OCI-LY7 (cell line): Measurements from ENCODE around the gene C11orf54. TPM values are rescaled to one million over a fixed set of nuclear protein-coding genes. Genes with fewer than 3 reads are reported as not detected.
"Not testable (repeated sequence)": the region's sequence is repeated elsewhere in the genome, so short reads cannot be mapped to it uniquely, and the experiment has no call there.

Experiments
- BruUV-seq: library from RNA; stranded (reverse); fragments of 400-500 nt; replicated peaks from 2 replicates; lab custom pipeline; 2021; lab: Mats Ljungman, UMichigan
- CTCF ChIA-PET: fragments of 300-600 bp; sonication (Branson Sonifier 250); formaldehyde crosslinking; loops from one replicate; lab custom pipeline; 2022; ENCODE audit warnings: antibody characterized with exemption; ENCODE audit not compliant: unreplicated experiment; lab: Charles Lee
- POLR2A ChIA-PET: fragments of 300-600 bp; sonication (Branson Sonifier 250); formaldehyde crosslinking; loops from one replicate; lab custom pipeline; 2022; ENCODE audit warnings: antibody characterized with exemption; lab: Charles Lee
- DNase-seq: peaks from one replicate; pipeline ENCODE4 v3.0.0-alpha.2; 2015; ENCODE audit warnings: low spot score
- H2AFZ ChIP-seq: fragments of 200-600 bp; sonication (generic), shearing (Covaris generic); 2 replicates; pipeline ENCODE4 v1.6.1; 2014; ENCODE audit warnings: mild to moderate bottlenecking, antibody characterized with exemption, low read length, moderate library complexity
- H3K27ac ChIP-seq: fragments of 200-600 bp; sonication (generic); 2 replicates; pipeline ENCODE4 v1.5.1; 2014; ENCODE audit warnings: mixed run types, low read depth, mild to moderate bottlenecking, moderate library complexity, low read length, inconsistent platforms; ENCODE audit not compliant: poor library complexity, severe bottlenecking
- H3K36me3 ChIP-seq: fragments of 200-600 bp; sonication (generic); 2 replicates; pipeline ENCODE4 v1.6.1; 2014; ENCODE audit warnings: mild to moderate bottlenecking, antibody characterized with exemption, low read length, moderate library complexity, mixed read lengths; ENCODE audit not compliant: insufficient read depth
- H3K4me1 ChIP-seq: fragments of 200-600 bp; sonication (generic); 2 replicates; pipeline ENCODE4 v1.5.1; 2014; ENCODE audit warnings: mild to moderate bottlenecking, low read length; ENCODE audit not compliant: insufficient read depth, poor library complexity, severe bottlenecking
- H3K4me2 ChIP-seq: fragments of 200-600 bp; sonication (generic); 2 replicates; pipeline ENCODE4 v1.6.1; 2014; ENCODE audit warnings: mild to moderate bottlenecking, low read length
- H3K4me3 ChIP-seq: fragments of 200-600 bp; sonication (generic); 2 replicates; pipeline ENCODE4 v1.5.1; 2014; ENCODE audit warnings: mild to moderate bottlenecking, low read depth, low read length; ENCODE audit not compliant: poor library complexity, severe bottlenecking
- H3K79me2 ChIP-seq: fragments of 200-600 bp; sonication (generic); 2 replicates; pipeline ENCODE4 v1.6.1; 2016; ENCODE audit warnings: low read depth, mild to moderate bottlenecking, low read length, moderate library complexity, mixed read lengths; ENCODE audit not compliant: insufficient read depth
- H3K9me2 ChIP-seq: fragments of 200-600 bp; sonication (generic); 2 replicates; pipeline ENCODE4 v1.6.1; 2016; ENCODE audit warnings: mild to moderate bottlenecking, low read length, mixed read lengths; ENCODE audit not compliant: insufficient read depth
- H3K9me3 ChIP-seq: fragments of 200-600 bp; sonication (generic); 2 replicates; pipeline ENCODE4 v1.6.1; 2014; ENCODE audit warnings: mild to moderate bottlenecking, mixed run types, low read length, mixed read lengths
- H4K20me1 ChIP-seq: fragments of 200-600 bp; sonication (generic); 2 replicates; pipeline ENCODE4 v1.6.1; 2014; ENCODE audit warnings: mild to moderate bottlenecking, antibody characterized with exemption, low read length, moderate library complexity, mixed read lengths; ENCODE audit not compliant: insufficient read depth
- EZH2phosphoT487 ChIP-seq: fragments of 200-600 bp; sonication (generic); IDR thresholded peaks from 2 replicates; pipeline ENCODE4 v1.6.1; 2018; ENCODE audit warnings: low read depth, borderline replicate concordance, mild to moderate bottlenecking, mixed run types, antibody characterized with exemption, low read length, moderate library complexity, mixed read lengths
- intact Hi-C: fragments of 100-400 bp; cut with micrococcal nuclease; formaldehyde crosslinking; loops from one replicate; pipeline ENCODE4 v1.10.0; 2022; ENCODE audit not compliant: unreplicated experiment
- total RNA-seq, 2 experiments: library from RNA; depleted of rRNA in 1 of 2; stranded (reverse); fragments of >200 nt in 1 of 2; shearing (Covaris generic) in 1 of 2; gene quantifications; 2 replicates each; pipeline ENCODE4 v1.2.3, GENCODE V29; 2014 to 2022
- TF ChIP-seq, protein P1 (sequence below): fragments of 200-600 bp; sonication (generic); conservative IDR thresholded peaks from 2 replicates; pipeline ENCODE4 v1.5.1; 2014; ENCODE audit warnings: mild to moderate bottlenecking, antibody characterized with exemption, low read length, moderate library complexity, mixed read lengths

The C11orf54 gene
- total RNA-seq, 2 experiments from 2014 or later: 29.5 to 35.5 TPM

DNA sequence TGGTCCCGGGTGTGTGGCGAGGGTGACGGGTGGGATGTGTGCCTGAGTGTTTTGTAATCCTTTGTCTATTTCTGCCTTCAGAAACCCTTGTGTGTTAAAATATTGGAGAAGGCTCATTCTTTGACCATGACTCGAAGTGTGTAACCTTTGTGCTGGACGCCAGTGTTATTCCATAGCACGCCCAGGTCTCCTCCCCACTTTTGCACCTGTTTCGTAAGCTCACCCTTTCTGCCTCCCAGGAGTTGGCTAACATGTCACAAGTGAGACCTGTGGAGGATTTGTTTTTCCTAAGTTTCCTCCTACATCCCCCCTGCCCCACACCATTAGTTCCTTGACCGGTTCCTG is 382 bp downstream of the C11orf54 start:
- Histone ChIP-seq H3K27ac (peak overlapping the region; percentile 78), H3K4me3 (peak overlapping the region; percentile 96), H4K20me1 (peaks cover 32% of the 10 kb centered on the region), H3K4me1 (peaks cover 28% of the 10 kb centered on the region), H3K36me3 (peaks cover 58% of the 10 kb centered on the region), H3K9me3 (no peaks in the 10 kb centered on the region), H2AFZ (peak overlapping the region; percentile 78; the same call in 1 of the 2 replicates), H3K4me2 (peak overlapping the region; percentile 71), H3K9me2 (no peaks in the 10 kb centered on the region), H3K79me2 (peaks cover 66% of the 10 kb centered on the region)
- ChIA-PET CTCF (interaction anchor here (0.6 to 1.3 kb wide), 2 partner anchors 42 to 252 kb away, joined by 3 to 5 read pairs; partner anchors contain the start of gene MED17), POLR2A (interaction anchor here (0.6 to 3.7 kb wide), 20 partner anchors 9 to 855 kb away, joined by 3 to 49 read pairs (median 4); partner anchors contain the start of genes MED17 and PANX1)
- no peak for DNase-seq
- intact Hi-C loops: loop anchor here (1.0 to 5.0 kb wide), 2 partner anchors 42 to 200 kb away; partner anchors contain the start of genes MED17 and SMCO4
- TF ChIP-seq EZH2phosphoT487: no peak
- TF ChIP-seq, protein P1, sequence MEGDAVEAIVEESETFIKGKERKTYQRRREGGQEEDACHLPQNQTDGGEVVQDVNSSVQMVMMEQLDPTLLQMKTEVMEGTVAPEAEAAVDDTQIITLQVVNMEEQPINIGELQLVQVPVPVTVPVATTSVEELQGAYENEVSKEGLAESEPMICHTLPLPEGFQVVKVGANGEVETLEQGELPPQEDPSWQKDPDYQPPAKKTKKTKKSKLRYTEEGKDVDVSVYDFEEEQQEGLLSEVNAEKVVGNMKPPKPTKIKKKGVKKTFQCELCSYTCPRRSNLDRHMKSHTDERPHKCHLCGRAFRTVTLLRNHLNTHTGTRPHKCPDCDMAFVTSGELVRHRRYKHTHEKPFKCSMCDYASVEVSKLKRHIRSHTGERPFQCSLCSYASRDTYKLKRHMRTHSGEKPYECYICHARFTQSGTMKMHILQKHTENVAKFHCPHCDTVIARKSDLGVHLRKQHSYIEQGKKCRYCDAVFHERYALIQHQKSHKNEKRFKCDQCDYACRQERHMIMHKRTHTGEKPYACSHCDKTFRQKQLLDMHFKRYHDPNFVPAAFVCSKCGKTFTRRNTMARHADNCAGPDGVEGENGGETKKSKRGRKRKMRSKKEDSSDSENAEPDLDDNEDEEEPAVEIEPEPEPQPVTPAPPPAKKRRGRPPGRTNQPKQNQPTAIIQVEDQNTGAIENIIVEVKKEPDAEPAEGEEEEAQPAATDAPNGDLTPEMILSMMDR: no peak
- TSS peak; percentile 92 for BruUV-seq

DNA sequence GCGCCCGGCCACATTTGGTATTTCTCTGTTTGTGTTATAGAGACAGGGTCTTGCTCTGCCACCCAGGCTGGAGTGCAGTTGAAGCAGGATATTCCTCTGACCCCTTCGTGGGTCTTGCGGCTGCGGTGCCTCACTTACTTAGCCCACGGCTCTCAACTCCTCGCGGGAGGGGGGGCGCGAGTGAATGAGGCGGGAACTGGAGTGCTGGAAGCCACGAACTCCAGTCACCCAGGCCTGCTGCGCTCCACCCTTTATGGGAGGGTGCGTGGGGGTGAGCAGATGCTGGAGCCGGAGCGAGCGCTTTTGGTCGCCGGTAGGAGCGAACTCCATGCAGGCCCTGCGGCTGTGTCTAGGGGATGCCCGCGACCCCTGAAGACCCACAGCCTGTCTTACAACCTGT is 1.8 kb downstream of the C11orf54 start:
- ChIA-PET CTCF (no interaction called here), POLR2A (interaction anchor here (0.6 to 3.7 kb wide), 2 partner anchors 33 to 40 kb away, joined by 4 to 49 read pairs; partner anchors contain the start of gene MED17)
- BruUV-seq: no TSS peak
- H3K9me3 ChIP-seq: no peaks in the 10 kb centered on the region
- peaks cover 14% of the 10 kb centered on the region for H3K4me1 ChIP-seq
- no peak overlapping the region for H2AFZ ChIP-seq
- peaks cover 18% of the 10 kb centered on the region for H4K20me1 ChIP-seq
- H3K9me2 ChIP-seq: no peaks in the 10 kb centered on the region
- no peak overlapping the region for H3K4me2 ChIP-seq
- TF ChIP-seq, protein P1: no peak
- no peak for TF ChIP-seq EZH2phosphoT487
- H3K79me2 ChIP-seq: peaks cover 52% of the 10 kb centered on the region
- no peak for DNase-seq
- no peak overlapping the region for H3K27ac ChIP-seq
- intact Hi-C loops: loop anchor here (5.0 kb wide), 1 partner anchor 201 kb away; the partner anchor contains the start of gene SMCO4
- peaks cover 43% of the 10 kb centered on the region for H3K36me3 ChIP-seq
- H3K4me3 ChIP-seq: no peak overlapping the region

DNA sequence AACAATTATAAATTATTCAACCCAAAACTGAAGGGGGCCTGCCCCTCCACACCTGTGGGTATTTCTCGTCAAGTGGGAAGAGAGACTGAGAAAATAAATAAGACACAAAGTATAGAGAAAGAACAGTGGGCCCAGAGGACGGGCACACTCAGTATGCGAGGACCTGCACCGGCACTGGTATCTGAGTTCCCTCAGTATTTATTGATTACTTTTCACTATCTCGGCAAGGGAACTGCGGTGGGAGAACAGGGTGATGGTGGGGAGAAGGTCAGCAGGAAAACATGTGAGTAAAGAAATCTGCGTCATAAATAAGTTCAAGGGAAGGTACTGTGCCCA is 3.2 kb downstream of the C11orf54 start:
- no peaks in the 10 kb centered on the region for H3K9me2 ChIP-seq
- H3K27ac ChIP-seq: no peak overlapping the region
- H3K4me2 ChIP-seq: no peak overlapping the region
- peaks cover 30% of the 10 kb centered on the region for H3K36me3 ChIP-seq
- peaks cover 38% of the 10 kb centered on the region for H3K79me2 ChIP-seq
- peaks cover 8% of the 10 kb centered on the region for H3K4me1 ChIP-seq
- no peaks in the 10 kb centered on the region for H3K9me3 ChIP-seq
- no peak overlapping the region for H2AFZ ChIP-seq
- ChIA-PET CTCF (no interaction called here), POLR2A (no interaction called here)
- intact Hi-C loops: loop anchor here (5.0 kb wide), 1 partner anchor 202 kb away; the partner anchor contains the start of gene SMCO4
- peaks cover 4% of the 10 kb centered on the region; the same call in 1 of the 2 replicates for H4K20me1 ChIP-seq
- no peak for DNase-seq
- no peak overlapping the region for H3K4me3 ChIP-seq
- no peak for TF ChIP-seq EZH2phosphoT487
- TF ChIP-seq, protein P1: no peak
- no TSS peak for BruUV-seq

DNA sequence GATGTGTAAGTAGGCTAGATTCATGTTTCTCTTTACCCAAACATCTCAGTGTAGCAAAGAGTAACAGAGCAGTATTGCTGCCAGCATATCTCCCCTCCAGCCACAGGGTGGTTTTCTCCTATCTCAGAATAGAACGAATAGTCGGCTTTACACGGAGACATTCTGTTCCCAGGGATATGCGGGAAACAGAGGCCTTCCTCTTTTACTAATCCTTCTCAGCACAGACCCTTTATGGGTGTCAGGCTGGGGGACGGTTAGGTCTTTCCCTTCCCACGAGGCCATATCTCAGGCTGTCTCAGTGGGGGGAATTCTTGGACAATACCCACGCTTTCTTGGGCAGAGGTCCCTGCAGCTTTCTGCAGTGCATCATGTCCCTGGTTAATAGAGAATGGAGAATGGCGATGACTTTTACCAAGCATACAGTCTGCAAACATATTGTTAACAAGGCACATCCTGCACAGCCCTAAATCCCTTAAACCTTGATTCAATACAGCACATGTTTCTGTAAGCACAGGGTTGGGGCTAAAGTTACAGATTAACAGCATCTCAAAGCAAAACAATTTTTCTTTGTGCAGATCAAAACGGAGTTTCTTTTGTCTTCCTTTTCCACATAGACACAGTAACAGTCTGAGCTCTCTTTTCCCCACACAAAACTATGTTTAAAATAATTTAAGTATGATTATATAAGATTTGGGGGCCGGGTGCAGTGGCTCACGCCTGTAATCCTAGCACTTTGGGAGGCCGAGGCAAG is 3.7 kb downstream of the C11orf54 start:
- H3K4me1 ChIP-seq, H4K20me1 ChIP-seq, intact Hi-C loops, H3K9me2 ChIP-seq, H3K27ac ChIP-seq, CTCF ChIA-PET, DNase-seq, H3K9me3 ChIP-seq, BruUV-seq, POLR2A ChIA-PET, H2AFZ ChIP-seq, H3K4me3 ChIP-seq, H3K4me2 ChIP-seq: not testable (repeated sequence)
- Histone ChIP-seq H3K36me3 (peaks cover 24% of the 10 kb centered on the region), H3K79me2 (peaks cover 33% of the 10 kb centered on the region)
